Measurements from ENCODE around the gene GAN.

- no peak for TF ChIP-seq CTCF (IDR thresholded peaks at IDR 0.05; ENCODE audit: insufficient read depth, low read length)
- no peak for TF ChIP-seq POLR2AphosphoS5 (IDR thresholded peaks at IDR 0.05; ENCODE audit: low read depth)
- no peak for TF ChIP-seq REST (IDR thresholded peaks at IDR 0.05; ENCODE audit: insufficient replicate concordance, low read depth)
- no peak for TF ChIP-seq GABPA (IDR thresholded peaks at IDR 0.05; ENCODE audit: low read depth)
Observed at GRCh38 chr16:81392011-81392410, 77.2 kb downstream of the GAN start.

Measured in HL-60 (cell line).